Activated naive CD8-positive, alpha-beta T cell treated with anti-CD3 and anti-CD28 coated beads, Interleukin-2, amount 50 U/mL, for 24 hours (primary cell): ENCODE results near the gene FOXS1.

Source experiments
- ATAC-seq: fragments of 150-1000 bp; cut with Tn5 transposase; one replicate; pipeline ENCODE4 v1.10.0; 2021
- DNase-seq: peaks from one replicate; pipeline ENCODE4 v3.0.0; 2021
- H3K27ac Mint-ChIP-seq: one replicate; pipeline ENCODE4 v1.8.0; 2021; ENCODE audit warnings: mild to moderate bottlenecking, mixed read lengths
- H3K27me3 Mint-ChIP-seq: one replicate; pipeline ENCODE4 v1.8.0; 2021; ENCODE audit warnings: mixed read lengths
- H3K36me3 Mint-ChIP-seq: one replicate; pipeline ENCODE4 v1.8.0; 2021; ENCODE audit warnings: low read depth, mixed read lengths
- H3K4me1 Mint-ChIP-seq: one replicate; pipeline ENCODE4 v1.8.0; 2021; ENCODE audit warnings: mixed read lengths
- H3K4me3 Mint-ChIP-seq: one replicate; pipeline ENCODE4 v1.8.0; 2021; ENCODE audit warnings: mild to moderate bottlenecking, moderate library complexity, mixed read lengths
- H3K9me3 Mint-ChIP-seq: one replicate; pipeline ENCODE4 v1.8.0; 2021; ENCODE audit warnings: mixed read lengths

The FOXS1 gene

DNA sequence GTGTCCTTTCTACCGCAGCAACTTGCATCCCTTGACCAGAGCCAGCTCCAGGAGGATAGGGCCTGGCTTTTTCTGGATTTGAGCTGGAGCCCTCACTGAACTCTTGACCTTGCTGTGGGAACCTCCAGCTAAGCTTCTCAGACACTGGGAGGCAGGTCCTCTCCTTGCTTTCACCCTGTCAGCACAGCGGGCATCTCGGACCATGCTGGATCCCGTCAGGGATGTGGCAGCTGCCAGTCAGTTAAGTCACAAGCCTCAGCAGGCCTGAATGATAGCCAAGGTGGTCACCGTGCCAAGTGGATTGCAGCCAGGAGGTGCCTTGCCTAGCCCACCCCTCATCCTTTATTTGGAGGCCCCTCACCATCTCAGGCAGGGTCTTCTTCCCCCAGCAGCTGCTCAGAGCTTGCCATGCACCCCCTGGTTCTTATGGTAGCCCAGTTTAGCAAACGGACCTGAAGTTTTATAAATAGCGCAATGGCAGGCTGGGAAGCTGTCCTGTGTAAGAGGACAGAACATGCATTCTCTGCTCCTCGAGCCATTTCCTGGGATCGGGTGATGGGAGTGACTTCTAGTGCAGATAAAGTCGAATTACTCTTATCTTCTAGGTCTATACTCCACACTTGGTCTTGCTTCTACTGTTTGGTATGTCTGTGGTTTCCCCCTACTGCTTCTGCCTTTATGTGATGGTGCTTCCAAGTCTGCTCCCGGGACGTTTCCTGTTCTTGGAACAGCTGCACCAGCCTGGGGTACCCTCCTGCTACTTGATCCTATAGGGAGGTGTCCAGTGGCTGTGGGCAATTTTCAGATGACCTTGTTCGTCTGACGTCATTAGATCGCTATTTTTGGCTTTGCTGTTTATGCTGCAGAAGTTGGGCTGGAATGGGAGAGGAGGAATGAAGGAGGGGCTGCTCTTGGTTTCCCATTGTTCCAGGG is 33.3 kb downstream of the FOXS1 start:
- Mint-ChIP-seq H3K9me3 (no peaks in the 10 kb centered on the region), H3K4me3 (no peak overlapping the region), H3K36me3 (no peaks in the 10 kb centered on the region), H3K27ac (no peak overlapping the region), H3K4me1 (peaks cover 4% of the 10 kb centered on the region), H3K27me3 (no peaks in the 10 kb centered on the region)
- ATAC-seq (no peak), DNase-seq (no peak)

GRCh38 chr20:31811198-31811597 is 34.2 kb downstream of the FOXS1 start:
- H3K27me3 Mint-ChIP-seq: no peaks in the 10 kb centered on the region
- no peak overlapping the region for H3K4me3 Mint-ChIP-seq
- no peaks in the 10 kb centered on the region for H3K9me3 Mint-ChIP-seq
- no peak overlapping the region for H3K27ac Mint-ChIP-seq
- no peak for ATAC-seq
- H3K36me3 Mint-ChIP-seq: no peaks in the 10 kb centered on the region
- no peak for DNase-seq
- peaks cover 4% of the 10 kb centered on the region for H3K4me1 Mint-ChIP-seq

DNA sequence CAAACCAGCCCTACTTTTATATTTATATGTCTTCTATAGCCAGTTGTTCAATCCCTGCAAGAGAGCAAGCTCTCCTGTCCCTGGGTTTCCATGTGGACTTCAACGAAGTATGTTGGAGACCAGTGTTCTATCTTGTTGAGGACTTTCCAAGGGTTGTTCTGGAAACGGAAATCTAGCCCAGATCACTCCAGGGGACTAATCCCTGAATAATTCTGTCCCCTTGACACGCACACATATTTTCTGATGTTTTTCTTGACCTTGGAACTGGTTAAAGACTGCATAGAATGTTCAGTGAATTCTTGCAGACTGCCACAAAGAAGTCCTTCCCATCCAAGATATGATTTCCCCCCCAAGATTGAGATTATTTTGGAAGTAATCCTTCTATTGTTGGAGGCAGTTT is 35.7 kb downstream of the FOXS1 start:
- H3K36me3 Mint-ChIP-seq: peaks cover 4% of the 10 kb centered on the region
- H3K9me3 Mint-ChIP-seq: no peaks in the 10 kb centered on the region
- peaks cover 6% of the 10 kb centered on the region for H3K4me1 Mint-ChIP-seq
- ATAC-seq (no peak), DNase-seq (no peak)
- H3K27me3 Mint-ChIP-seq: no peaks in the 10 kb centered on the region
- H3K4me3 Mint-ChIP-seq: no peak overlapping the region
- no peak overlapping the region for H3K27ac Mint-ChIP-seq

DNA sequence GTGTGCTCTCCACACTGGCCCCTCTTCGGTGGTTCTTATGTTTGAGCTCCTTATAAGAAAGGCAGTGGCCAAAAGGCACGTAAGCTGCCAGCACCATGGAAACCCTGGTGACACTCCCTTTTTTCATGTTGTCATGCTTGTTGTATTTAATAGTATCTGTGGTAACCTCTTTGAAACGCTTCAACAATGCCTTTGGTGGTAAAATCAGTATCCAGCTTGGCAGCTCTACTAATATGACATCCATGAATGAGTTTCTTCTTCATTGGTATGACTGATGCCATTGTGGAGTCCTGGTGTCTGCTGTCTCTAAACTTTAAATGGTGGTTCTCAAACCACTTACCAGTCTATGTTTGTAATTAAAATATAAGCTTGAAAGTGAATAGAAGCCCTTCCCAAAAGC is 36.9 kb downstream of the FOXS1 start:
- H3K27ac Mint-ChIP-seq: no peak overlapping the region
- DNase-seq (no peak), ATAC-seq (no peak)
- H3K9me3 Mint-ChIP-seq: no peaks in the 10 kb centered on the region
- peaks cover 13% of the 10 kb centered on the region for H3K36me3 Mint-ChIP-seq
- no peaks in the 10 kb centered on the region for H3K27me3 Mint-ChIP-seq
- no peak overlapping the region for H3K4me3 Mint-ChIP-seq
- H3K4me1 Mint-ChIP-seq: peaks cover 13% of the 10 kb centered on the region

- no peak for DNase-seq
- no peaks in the 10 kb centered on the region for H3K9me3 Mint-ChIP-seq
- ATAC-seq: no peak
- no peaks in the 10 kb centered on the region for H3K27me3 Mint-ChIP-seq
- H3K4me3 Mint-ChIP-seq: no peak overlapping the region
- H3K4me1 Mint-ChIP-seq: peaks cover 16% of the 10 kb centered on the region
- peaks cover 25% of the 10 kb centered on the region for H3K36me3 Mint-ChIP-seq
- no peak overlapping the region for H3K27ac Mint-ChIP-seq
These were observed 38.6 kb downstream of the FOXS1 start for GRCh38 chr20:31806564-31807355.

GRCh38 chr20:31803552-31804291 is 41.7 kb downstream of the FOXS1 start:
- Mint-ChIP-seq H3K4me1 (peaks cover 14% of the 10 kb centered on the region), H3K27ac (no peak overlapping the region), H3K27me3 (no peaks in the 10 kb centered on the region), H3K9me3 (no peaks in the 10 kb centered on the region), H3K4me3 (no peak overlapping the region), H3K36me3 (peaks cover 49% of the 10 kb centered on the region)
- ATAC-seq (no peak), DNase-seq (no peak)

DNA sequence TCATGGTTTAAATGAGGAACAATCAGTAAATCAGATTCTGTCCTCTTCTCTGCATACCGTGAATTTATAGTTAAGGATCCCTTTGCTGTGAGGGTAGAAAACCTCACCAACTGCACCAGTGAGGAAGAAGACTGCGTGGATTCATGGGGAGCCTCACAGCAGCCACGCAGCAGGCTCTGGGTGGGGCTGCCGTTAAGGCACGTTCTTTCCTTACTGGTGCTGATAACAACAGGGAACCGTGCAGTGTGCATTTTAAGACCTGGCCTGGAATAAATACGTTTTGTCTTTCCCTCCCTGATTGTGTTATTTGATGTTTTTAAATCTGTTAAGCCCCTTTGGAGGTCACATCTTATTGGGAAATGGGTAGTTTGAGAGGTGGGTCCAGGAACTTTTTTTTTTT is 43.9 kb downstream of the FOXS1 start:
- Mint-ChIP-seq H3K9me3 (no peaks in the 10 kb centered on the region), H3K27ac (no peak overlapping the region), H3K4me3 (no peak overlapping the region), H3K27me3 (no peaks in the 10 kb centered on the region), H3K4me1 (peaks cover 12% of the 10 kb centered on the region), H3K36me3 (peaks cover 65% of the 10 kb centered on the region)
- no peak for DNase-seq
- no peak for ATAC-seq

- H3K4me1 Mint-ChIP-seq: no peaks in the 10 kb centered on the region
- DNase-seq (no peak), ATAC-seq (no peak)
- peaks cover 77% of the 10 kb centered on the region for H3K36me3 Mint-ChIP-seq
- no peak overlapping the region for H3K27ac Mint-ChIP-seq
- no peaks in the 10 kb centered on the region for H3K9me3 Mint-ChIP-seq
- H3K27me3 Mint-ChIP-seq: no peaks in the 10 kb centered on the region
- H3K4me3 Mint-ChIP-seq: no peak overlapping the region
These were observed 48.0 kb downstream of the FOXS1 start for GRCh38 chr20:31797364-31797763.
